AG20443 (cell line): ENCODE results near the gene XYLT1.
"Not testable (repeated sequence)": the region's sequence is repeated elsewhere in the genome, so short reads cannot be mapped to it uniquely, and the experiment has no call there.

Experiments
- DNase-seq: peaks from one replicate; pipeline ENCODE4 v3.0.0; 2012; ENCODE audit warnings: low spot score, mixed read lengths

The XYLT1 gene

GRCh38 chr16:17470908-17471718 is at the start of gene XYLT1:
Gene XYLT1, minus strand, starts transcription at chr16:17470960. Its CDS starts 164 bp downstream, at chr16:17470796.
- DNase-seq: peak; percentile 89

GRCh38 chr16:17520111-17520510 is 49.4 kb upstream of the XYLT1 start:
- DNase-seq: no peak

GRCh38 chr16:17519101-17519955 is 48.6 kb upstream of the XYLT1 start:
- peak; percentile 44 for DNase-seq

- DNase-seq: no peak
These were observed 47.7 kb upstream of the XYLT1 start for GRCh38 chr16:17518441-17518840.

- DNase-seq: peak; percentile 73
These were observed 44.9 kb upstream of the XYLT1 start for GRCh38 chr16:17515421-17516210.

GRCh38 chr16:17512636-17513220 is 42.0 kb upstream of the XYLT1 start:
- DNase-seq: peak; percentile 43

GRCh38 chr16:17511340-17511739 is 40.6 kb upstream of the XYLT1 start:
- DNase-seq: peak; percentile 79

- peak; percentile 47 for DNase-seq
These were observed 39.8 kb upstream of the XYLT1 start for GRCh38 chr16:17510567-17510966.

GRCh38 chr16:17509194-17509593 is 38.4 kb upstream of the XYLT1 start:
- no peak for DNase-seq

- no peak for DNase-seq
These were observed 37.5 kb upstream of the XYLT1 start for GRCh38 chr16:17508303-17508702.

- DNase-seq: not testable (repeated sequence)
These were observed 36.8 kb upstream of the XYLT1 start for GRCh38 chr16:17507516-17507915.

- DNase-seq: not testable (repeated sequence)
These were observed 35.1 kb upstream of the XYLT1 start for GRCh38 chr16:17505828-17506227.

GRCh38 chr16:17504050-17504449 is 33.3 kb upstream of the XYLT1 start:
- DNase-seq: no peak

GRCh38 chr16:17503331-17503730 is 32.6 kb upstream of the XYLT1 start:
- DNase-seq: no peak

GRCh38 chr16:17501321-17501720 is 30.6 kb upstream of the XYLT1 start:
- DNase-seq: no peak

- DNase-seq: peak; percentile 45
These were observed 28.6 kb upstream of the XYLT1 start for GRCh38 chr16:17499223-17499902.

- peak; percentile 62 for DNase-seq
These were observed 26.9 kb upstream of the XYLT1 start for GRCh38 chr16:17497648-17498047.

- DNase-seq: no peak
These were observed 26.1 kb upstream of the XYLT1 start for GRCh38 chr16:17496891-17497290.

GRCh38 chr16:17493012-17493411 is 22.3 kb upstream of the XYLT1 start:
- DNase-seq: no peak

- no peak for DNase-seq
These were observed 20.4 kb upstream of the XYLT1 start for GRCh38 chr16:17491140-17491662.

GRCh38 chr16:17488506-17488905 is 17.7 kb upstream of the XYLT1 start:
- DNase-seq: no peak
